Anterior cingulate cortex (tissue), 58 donors: ENCODE measurements around the gene TVP23A.

ENCODE experiments used
- DNase-seq, 58 donors: peaks; one replicate each; lab custom pipeline; 2025; lab: John Stamatoyannopoulos, UW

The TVP23A gene

GRCh38 chr16:10817963-10818941, at the start of gene TVP23A:
TSS of gene TVP23A (minus strand) at chr16:10818794. CDS start at chr16:10818493, 301 bp downstream.
- peak in 38 of 58 donors; percentile 9 to 70 (median 34) for DNase-seq

- no peak for DNase-seq
These were observed 49.6 kb upstream of the TVP23A start for GRCh38 chr16:10868104-10868595.

- no peak for DNase-seq
These were observed 48.6 kb upstream of the TVP23A start for GRCh38 chr16:10867199-10867598.

GRCh38 chr16:10865991-10866966, 47.7 kb upstream of the TVP23A start:
- peak in 4 of 58 donors; percentile 10 to 32 (median 14) for DNase-seq

- peak in 9 of 58 donors; percentile 4 to 48 (median 36) for DNase-seq
These were observed 43.8 kb upstream of the TVP23A start for GRCh38 chr16:10862438-10862837.

- no peak for DNase-seq
These were observed 41.1 kb upstream of the TVP23A start for GRCh38 chr16:10859658-10860057.

GRCh38 chr16:10859020-10859419, 40.4 kb upstream of the TVP23A start:
- DNase-seq, result no peak

GRCh38 chr16:10858203-10858602, 39.6 kb upstream of the TVP23A start:
- no peak for DNase-seq

- no peak for DNase-seq
These were observed 37.4 kb upstream of the TVP23A start for GRCh38 chr16:10856042-10856441.

GRCh38 chr16:10852948-10853347, 34.4 kb upstream of the TVP23A start:
- no peak for DNase-seq

- no peak for DNase-seq
These were observed 33.7 kb upstream of the TVP23A start for GRCh38 chr16:10852286-10852685.

GRCh38 chr16:10851512-10851911, 32.9 kb upstream of the TVP23A start:
- no peak for DNase-seq

- no peak for DNase-seq
These were observed 31.9 kb upstream of the TVP23A start for GRCh38 chr16:10850478-10850850.

GRCh38 chr16:10849736-10850477, 31.3 kb upstream of the TVP23A start:
- DNase-seq, result no peak

GRCh38 chr16:10847176-10847575, 28.6 kb upstream of the TVP23A start:
- no peak for DNase-seq

- DNase-seq, result peak in 1 of 58 donors; percentile 14
These were observed 27.8 kb upstream of the TVP23A start for GRCh38 chr16:10846213-10846998.

- DNase-seq, result no peak
These were observed 22.1 kb upstream of the TVP23A start for GRCh38 chr16:10840703-10841102.

- DNase-seq, result no peak
These were observed 20.7 kb upstream of the TVP23A start for GRCh38 chr16:10839279-10839666.

- no peak for DNase-seq
These were observed 20.2 kb upstream of the TVP23A start for GRCh38 chr16:10838621-10839278.
